Peyer's patch (tissue), 4 donors: ENCODE results near the gene DNAH6. TPM values are rescaled to one million over a fixed set of nuclear protein-coding genes. Genes with fewer than 3 reads are reported as not detected.

Experiments used
- DNase-seq, 3 donors: peaks; one replicate each; pipeline ENCODE4 v3.0.0-alpha.2; 2017 to 2019
- H3K27ac ChIP-seq, 4 donors: fragments of 200-600 bp; sonication (generic); one replicate each; pipeline ENCODE4 v1.5.1; 2016 to 2019
- H3K27me3 ChIP-seq, 2 donors: fragments of 200-600 bp; sonication (generic); one replicate each; pipeline ENCODE4 v1.5.1; 2019
- H3K36me3 ChIP-seq, 3 donors: fragments of 200-600 bp; sonication (generic); one replicate each; pipeline ENCODE4 v1.5.1; 2016 to 2019
- H3K4me1 ChIP-seq, 4 donors: fragments of 200-600 bp; sonication (generic); one replicate each; pipeline ENCODE4 v1.5.1; 2016 to 2019
- H3K4me3 ChIP-seq, 4 donors: fragments of 200-600 bp; sonication (generic); 1 replicate in 3 of 4; 2 replicates in 1 of 4; pipeline ENCODE4 v1.5.1; 2016 to 2019; ENCODE audit warnings: mild to moderate bottlenecking in 1 of 4
- H3K9me3 ChIP-seq, 4 donors: fragments of 200-600 bp; sonication (generic); one replicate each; pipeline ENCODE4 v1.5.1; 2016 to 2019; ENCODE audit warnings: mild to moderate bottlenecking in 1 of 4
- CTCF ChIP-seq, 6 experiments: fragments of 450-650 bp in 4 of 6; fragments of 200-600 bp in 2 of 6; sonication (generic) in 1 of 6; IDR thresholded peaks; one replicate each; pipeline ENCODE4 v1.5.1; 2017 to 2019; ENCODE audit warnings: antibody characterized with exemption in 6 of 6, mild to moderate bottlenecking in 3 of 6, moderate library complexity in 1 of 6
- POLR2A ChIP-seq, 2 donors: fragments of 450-650 bp; IDR thresholded peaks; one replicate each; pipeline ENCODE4 v1.5.1; 2017; ENCODE audit warnings: antibody characterized with exemption in 2 of 2, mild to moderate bottlenecking in 2 of 2, moderate library complexity in 2 of 2
- total RNA-seq, 4 donors: library from RNA; depleted of rRNA; stranded (reverse); fragments of >200 nt; gene quantifications; one replicate each; pipeline ENCODE4 v1.1.0, GENCODE V29; 2016

Gene DNAH6
- total RNA-seq, 4 donors from 2014 or later = under 0.01 to 4.2 (median 1.3) TPM

- no peak overlapping the region for H3K4me3 ChIP-seq
- DNase-seq = no peak
- H3K27me3 ChIP-seq = no peaks in the 10 kb centered on the region
- H3K36me3 ChIP-seq = no peaks in the 10 kb centered on the region
- TF ChIP-seq CTCF (IDR thresholded peaks at IDR 0.05) (no peak), POLR2A (IDR thresholded peaks at IDR 0.05) (no peak)
- no peak overlapping the region for H3K27ac ChIP-seq
- peaks cover 0 to 5% (median 0%) of the 10 kb centered on the region in 4 donors for H3K9me3 ChIP-seq
- H3K4me1 ChIP-seq = no peaks in the 10 kb centered on the region
Measured at GRCh38 chr2:84805250-84805958, 289.1 kb downstream of the DNAH6 start.

- no peaks in the 10 kb centered on the region for H3K4me1 ChIP-seq
- H3K27ac ChIP-seq = peak overlapping the region in 1 of 4 donors; percentile 28
- H3K9me3 ChIP-seq = peaks cover 0 to 4% (median 0%) of the 10 kb centered on the region in 4 donors
- H3K4me3 ChIP-seq = no peak overlapping the region
- H3K36me3 ChIP-seq = no peaks in the 10 kb centered on the region
- TF ChIP-seq POLR2A (IDR thresholded peaks at IDR 0.05) (no peak), CTCF (IDR thresholded peaks at IDR 0.05) (no peak)
- DNase-seq = peak in 1 of 3 donors; percentile 57
- H3K27me3 ChIP-seq = no peaks in the 10 kb centered on the region
Measured at GRCh38 chr2:84807063-84807485, 290.8 kb downstream of the DNAH6 start.

GRCh38 chr2:84808279-84808678 is 292.0 kb downstream of the DNAH6 start:
- Histone ChIP-seq H3K4me3 (no peak overlapping the region), H3K27me3 (no peaks in the 10 kb centered on the region), H3K36me3 (no peaks in the 10 kb centered on the region), H3K27ac (no peak overlapping the region), H3K4me1 (no peaks in the 10 kb centered on the region), H3K9me3 (no peaks in the 10 kb centered on the region)
- no peak for TF ChIP-seq POLR2A (IDR thresholded peaks at IDR 0.05)
- no peak for TF ChIP-seq CTCF (IDR thresholded peaks at IDR 0.05)
- DNase-seq = no peak

GRCh38 chr2:84811839-84812431 is 295.6 kb downstream of the DNAH6 start:
- Histone ChIP-seq H3K4me3 (no peak overlapping the region), H3K27ac (no peak overlapping the region), H3K4me1 (no peaks in the 10 kb centered on the region), H3K27me3 (no peaks in the 10 kb centered on the region), H3K9me3 (no peaks in the 10 kb centered on the region), H3K36me3 (no peaks in the 10 kb centered on the region)
- no peak for TF ChIP-seq CTCF (IDR thresholded peaks at IDR 0.05)
- no peak for TF ChIP-seq POLR2A (IDR thresholded peaks at IDR 0.05)
- no peak for DNase-seq

GRCh38 chr2:84815146-84815545 is 298.8 kb downstream of the DNAH6 start:
- no peak overlapping the region for H3K27ac ChIP-seq
- DNase-seq = no peak
- H3K4me3 ChIP-seq = no peak overlapping the region
- TF ChIP-seq CTCF (IDR thresholded peaks at IDR 0.05) (no peak), POLR2A (IDR thresholded peaks at IDR 0.05) (no peak)
- H3K27me3 ChIP-seq = no peaks in the 10 kb centered on the region
- no peaks in the 10 kb centered on the region for H3K9me3 ChIP-seq
- H3K4me1 ChIP-seq = no peaks in the 10 kb centered on the region
- H3K36me3 ChIP-seq = no peaks in the 10 kb centered on the region
